MG63 (cell line): ENCODE results near the gene TRMU. TPM values are rescaled to one million over a fixed set of nuclear protein-coding genes. Genes with fewer than 3 reads are reported as not detected.
"Not testable (repeated sequence)": the region's sequence is repeated elsewhere in the genome, so short reads cannot be mapped to it uniquely, and the experiment has no call there.

Experiments used
- DNase-seq: peaks from one replicate; pipeline ENCODE4 v3.0.0-alpha.2; 2020
- H3K27me3 ChIP-seq: fragments of 250-450 bp; sonication (Bioruptor Pico); 2 replicates; pipeline ENCODE4 v1.5.1; 2020; ENCODE audit warnings: mild to moderate bottlenecking, moderate library complexity
- H3K36me3 ChIP-seq: fragments of 250-450 bp; sonication (Bioruptor Pico); 2 replicates; pipeline ENCODE4 v1.5.1; 2020; ENCODE audit warnings: mild to moderate bottlenecking, moderate library complexity
- H3K4me3 ChIP-seq: fragments of 250-450 bp; sonication (Bioruptor Pico); 2 replicates; pipeline ENCODE4 v1.5.1; 2020; ENCODE audit warnings: mild to moderate bottlenecking, moderate library complexity
- H3K9me3 ChIP-seq: fragments of 250-450 bp; sonication (Bioruptor Pico); 2 replicates; pipeline ENCODE4 v1.5.1; 2020; ENCODE audit warnings: mild to moderate bottlenecking, moderate library complexity
- total RNA-seq: library from RNA; depleted of rRNA; stranded (reverse); fragments of >200 nt; shearing (Covaris generic); gene quantifications from 2 replicates; pipeline ENCODE4 v1.2.3, GENCODE V29; 2014; ENCODE audit warnings: low replicate concordance; rRNA removed

TRMU gene
- total RNA-seq, 1 experiment from 2014 or later = 53.9 TPM

DNA sequence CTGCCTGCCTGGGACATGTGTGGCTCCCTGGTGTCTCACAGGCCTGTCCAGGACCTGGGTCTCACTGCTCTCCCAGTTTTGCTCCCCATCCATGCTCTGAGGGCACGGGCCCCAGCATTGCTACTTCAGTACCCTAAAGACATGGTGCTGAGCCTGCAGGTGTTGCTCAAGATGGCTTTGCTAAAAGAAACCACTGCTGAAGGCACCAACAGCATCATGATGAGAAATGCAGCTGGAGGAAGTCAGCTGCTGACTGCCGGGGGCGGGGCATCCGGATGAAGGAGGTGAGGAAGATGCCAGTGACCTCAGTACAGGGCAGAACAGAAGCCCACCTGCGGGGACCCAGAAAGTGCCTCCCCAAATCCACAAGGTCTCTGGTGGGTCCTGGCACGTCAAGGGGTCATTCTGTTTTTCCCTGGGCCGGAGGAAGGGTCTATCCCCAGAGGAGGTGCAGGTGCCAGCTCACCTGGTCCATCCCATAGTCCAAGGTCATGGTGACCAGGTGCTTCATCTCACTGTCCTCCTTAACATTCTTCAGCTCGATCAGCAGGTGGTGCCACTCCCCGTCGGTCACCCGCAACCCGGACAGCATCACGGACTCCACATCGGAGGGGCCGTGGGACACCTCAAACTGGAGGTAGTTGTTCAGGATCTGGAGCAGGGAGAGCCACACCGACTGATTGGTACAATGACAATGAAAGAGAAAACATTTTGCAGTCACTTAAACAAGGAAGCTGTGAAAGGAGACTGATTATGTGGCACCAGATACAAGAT, 63.9 kb downstream of the TRMU start:
- Histone ChIP-seq H3K36me3 (no peaks in the 10 kb centered on the region), H3K4me3 (no peak overlapping the region), H3K27me3 (no peaks in the 10 kb centered on the region), H3K9me3 (no peaks in the 10 kb centered on the region)
- DNase-seq = no peak

GRCh38 chr22:46401370-46401769, 65.9 kb downstream of the TRMU start:
- Histone ChIP-seq H3K4me3 (no peak overlapping the region), H3K36me3 (no peaks in the 10 kb centered on the region), H3K9me3 (no peaks in the 10 kb centered on the region), H3K27me3 (no peaks in the 10 kb centered on the region)
- no peak for DNase-seq

GRCh38 chr22:46402505-46402904, 67.0 kb downstream of the TRMU start:
- DNase-seq = no peak
- H3K27me3 ChIP-seq = no peaks in the 10 kb centered on the region
- no peaks in the 10 kb centered on the region for H3K9me3 ChIP-seq
- no peak overlapping the region for H3K4me3 ChIP-seq
- H3K36me3 ChIP-seq = no peaks in the 10 kb centered on the region

GRCh38 chr22:46403880-46404279, 68.4 kb downstream of the TRMU start:
- H3K4me3 ChIP-seq, H3K9me3 ChIP-seq, H3K36me3 ChIP-seq, DNase-seq, H3K27me3 ChIP-seq: not testable (repeated sequence)

DNA sequence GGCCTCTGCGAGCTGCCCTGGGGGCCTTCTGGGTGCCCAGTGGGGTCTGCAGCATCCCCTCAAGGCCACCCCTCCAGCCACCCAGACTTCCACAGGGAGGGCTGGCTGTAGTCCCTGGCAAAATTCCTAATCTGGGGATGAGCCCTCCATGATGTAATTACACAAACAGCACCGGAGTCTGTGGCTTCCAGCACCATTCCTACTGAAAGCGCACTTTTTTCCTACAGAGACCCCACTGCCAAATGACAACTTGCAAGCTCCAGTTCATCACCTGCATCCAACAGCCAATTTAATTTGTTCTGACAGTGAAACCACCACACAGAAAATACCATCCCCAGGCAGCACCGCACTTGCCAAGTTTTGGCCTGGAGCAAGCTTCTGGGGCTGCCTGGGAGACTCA, 70.4 kb downstream of the TRMU start:
- no peak for DNase-seq
- no peak overlapping the region for H3K4me3 ChIP-seq
- H3K36me3 ChIP-seq = no peaks in the 10 kb centered on the region
- H3K27me3 ChIP-seq = no peaks in the 10 kb centered on the region
- no peaks in the 10 kb centered on the region for H3K9me3 ChIP-seq

- Histone ChIP-seq H3K4me3 (no peak overlapping the region), H3K9me3 (no peaks in the 10 kb centered on the region), H3K27me3 (no peaks in the 10 kb centered on the region), H3K36me3 (no peaks in the 10 kb centered on the region)
- DNase-seq = no peak
These were observed 70.8 kb downstream of the TRMU start for GRCh38 chr22:46406349-46406748.

DNA sequence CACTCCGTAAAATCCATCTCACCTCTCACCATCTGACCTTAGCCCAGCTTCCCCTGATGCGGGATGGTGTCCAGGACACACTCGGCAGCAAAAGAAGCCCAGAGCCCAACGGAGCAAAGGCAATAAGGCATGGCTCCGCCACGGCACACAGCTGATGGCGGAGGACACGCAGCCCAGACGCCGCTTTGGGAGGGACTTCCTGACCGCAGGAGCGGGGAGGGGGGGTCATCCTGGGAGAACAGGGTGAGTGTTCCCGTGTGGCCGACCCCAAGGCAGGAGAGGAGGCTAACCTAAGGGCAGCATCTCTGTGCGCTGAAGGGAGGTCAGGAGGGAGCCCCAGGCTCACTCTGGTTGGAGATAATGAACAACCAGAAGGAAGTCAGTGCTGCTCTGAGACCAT, 71.3 kb downstream of the TRMU start:
- no peaks in the 10 kb centered on the region for H3K9me3 ChIP-seq
- no peak overlapping the region for H3K4me3 ChIP-seq

More for the DNA sequence above, 71.3 kb downstream of the TRMU start:
- DNase-seq = no peak
- no peaks in the 10 kb centered on the region for H3K36me3 ChIP-seq
- H3K27me3 ChIP-seq = no peaks in the 10 kb centered on the region

Other genes with a start within 250 kb of the TRMU start
- 1.9 and 3.6 TPM in 2 replicates for gene PPARA, start 185.2 kb upstream of the TRMU start, total RNA-seq
- gene CDPF1, start 85.4 kb upstream of the TRMU start, total RNA-seq = 21.5 and 26.2 TPM in 2 replicates
- not detected in 2 replicates for gene PKDREJ, start 72.4 kb upstream of the TRMU start, total RNA-seq
- 21.3 and 36.3 TPM in 2 replicates for gene TTC38, start 67.7 kb upstream of the TRMU start, total RNA-seq
- 25.3 and 25.4 TPM in 2 replicates for gene GTSE1, start 38.8 kb upstream of the TRMU start, total RNA-seq
- 0.30 and 0.59 TPM in 2 replicates for gene CELSR1, start 201.9 kb downstream of the TRMU start, total RNA-seq